ENCODE data around the gene ZMYND19. TPM values are rescaled to one million over a fixed set of nuclear protein-coding genes. Genes with fewer than 3 reads are reported as not detected.

The ZMYND19 gene
- total and polyA plus RNA-seq, 2 donors (not counting 3 experiments of a cell fraction or from before 2014, with no cell fraction given), result 22.8 to 32.6 TPM

GRCh38 chr9:137552022-137552768, 38.1 kb downstream of the ZMYND19 start:
- ChIA-PET POLR2A (interaction anchor here (1.0 kb wide), 1 partner anchor 39 kb away, joined by 6 read pairs; no protein-coding TSS in a partner anchor), CTCF (interaction anchor here (0.6 to 1.4 kb wide), 6 partner anchors 10 to 265 kb away, joined by 3 to 6 read pairs (median 5); partner anchors contain the start of gene NRARP)
- Histone ChIP-seq H3K4me3 (replicated peaks in 1 of 3; ENCODE audit: insufficient read depth in 1 of 3, low read depth in 1 of 3, low read length in 3 of 3) (peak overlapping the region; percentile 45 to 67 (median 62)), H3K4me2 (ENCODE audit: insufficient read depth, low read length) (peak overlapping the region; percentile 94), H4K20me1 (replicated peaks; ENCODE audit: control insufficient read depth, extremely low read depth, insufficient read depth, low read length) (no peaks in the 10 kb centered on the region), H3K27ac (ENCODE audit: insufficient read depth, low read depth, low read length) (peak overlapping the region; percentile 40), H3K79me2 (ENCODE audit: control insufficient read depth, insufficient read depth, low read length) (peaks cover 5% of the 10 kb centered on the region), H3K36me3 (ENCODE audit: control insufficient read depth in 2 of 2, extremely low read depth in 1 of 2, insufficient read depth in 2 of 2, low read length in 2 of 2) (peaks cover 6 to 14% of the 10 kb centered on the region in 2 experiments), H3K9ac (replicated peaks; ENCODE audit: extremely low read depth, insufficient read depth, low read length) (peak overlapping the region; percentile 82), H3K9me3 (replicated peaks; ENCODE audit: control insufficient read depth, insufficient read depth, low read length) (no peaks in the 10 kb centered on the region), H2AFZ (ENCODE audit: low read depth, low read length) (peak overlapping the region; percentile 65), H3K9me1 (replicated peaks; ENCODE audit: control insufficient read depth, extremely low read depth, insufficient read depth, low read length) (no peaks in the 10 kb centered on the region), H3K27me3 (ENCODE audit: control insufficient read depth in 2 of 2, insufficient read depth in 2 of 2, low read length in 2 of 2) (no peaks in the 10 kb centered on the region), H3K4me1 (ENCODE audit: control insufficient read depth, extremely low read depth, insufficient read depth, low read length) (peaks cover 9% of the 10 kb centered on the region)
- DNase-seq (ENCODE audit: low read depth, low spot score), result no peak
- FAIRE-seq, result peak; percentile 82
- intact Hi-C loops (cut with micrococcal nuclease) (no loop called here), dilution Hi-C loops (cut with MboI; ENCODE audit: extremely low pct_ligation_motif_present, low sequenced_read_pairs) (no loop called here)
- BruUV-seq (replicated peaks), result TSS peak; percentile 97
- no peak for TF ChIP-seq EZH2 (IDR thresholded peaks at IDR 0.05; ENCODE audit: borderline replicate concordance, low read depth, low read length, severe bottlenecking)

GRCh38 chr9:137551264-137552021, 38.9 kb downstream of the ZMYND19 start, which contains the start of gene MRPL41:
MRPL41 (plus strand) TSS chr9:137551879; CDS start chr9:137552082, 203 bp downstream.
- H4K20me1 ChIP-seq (replicated peaks; ENCODE audit: control insufficient read depth, extremely low read depth, insufficient read depth, low read length), result no peaks in the 10 kb centered on the region
- DNase-seq (ENCODE audit: low read depth, low spot score), result peak; percentile 82
- dilution Hi-C loops (cut with MboI; ENCODE audit: extremely low pct_ligation_motif_present, low sequenced_read_pairs) (no loop called here), intact Hi-C loops (cut with micrococcal nuclease) (loop anchor here (1.0 to 2.0 kb wide), 2 partner anchors 39 to 67 kb away; partner anchors contain the start of genes EHMT1 and ZMYND19)
- H3K9me3 ChIP-seq (replicated peaks; ENCODE audit: control insufficient read depth, insufficient read depth, low read length), result no peaks in the 10 kb centered on the region
- peak within 1 kb of the TSS; percentile 76 for H2AFZ ChIP-seq (ENCODE audit: low read depth, low read length)
- H3K9me1 ChIP-seq (replicated peaks; ENCODE audit: control insufficient read depth, extremely low read depth, insufficient read depth, low read length), result no peaks in the 10 kb centered on the region
- FAIRE-seq, result peak; percentile 81
- H3K4me2 ChIP-seq (ENCODE audit: insufficient read depth, low read length), result peak within 1 kb of the TSS; percentile 94
- no peak for TF ChIP-seq MYC (IDR thresholded peaks at IDR 0.05; ENCODE audit: low read depth, low read length)
- TF ChIP-seq GATA2 (IDR thresholded peaks at IDR 0.05; ENCODE audit: insufficient read depth, insufficient read length, low read depth, low read length), result no peak
- TF ChIP-seq POLR2AphosphoS5 (IDR thresholded peaks at IDR 0.05; ENCODE audit: insufficient read depth, low read depth, low read length), result peak; percentile 94
- no peak for TF ChIP-seq FOS (IDR thresholded peaks at IDR 0.05; ENCODE audit: borderline replicate concordance, insufficient read depth, low read length)
- no peak for TF ChIP-seq JUN (IDR thresholded peaks at IDR 0.05; ENCODE audit: borderline replicate concordance, insufficient read depth, insufficient read length, low read depth)
- TF ChIP-seq POLR2A (IDR thresholded peaks at IDR 0.05; ENCODE audit: low read depth, low read length), result peak; percentile 81
- TF ChIP-seq, protein P1, sequence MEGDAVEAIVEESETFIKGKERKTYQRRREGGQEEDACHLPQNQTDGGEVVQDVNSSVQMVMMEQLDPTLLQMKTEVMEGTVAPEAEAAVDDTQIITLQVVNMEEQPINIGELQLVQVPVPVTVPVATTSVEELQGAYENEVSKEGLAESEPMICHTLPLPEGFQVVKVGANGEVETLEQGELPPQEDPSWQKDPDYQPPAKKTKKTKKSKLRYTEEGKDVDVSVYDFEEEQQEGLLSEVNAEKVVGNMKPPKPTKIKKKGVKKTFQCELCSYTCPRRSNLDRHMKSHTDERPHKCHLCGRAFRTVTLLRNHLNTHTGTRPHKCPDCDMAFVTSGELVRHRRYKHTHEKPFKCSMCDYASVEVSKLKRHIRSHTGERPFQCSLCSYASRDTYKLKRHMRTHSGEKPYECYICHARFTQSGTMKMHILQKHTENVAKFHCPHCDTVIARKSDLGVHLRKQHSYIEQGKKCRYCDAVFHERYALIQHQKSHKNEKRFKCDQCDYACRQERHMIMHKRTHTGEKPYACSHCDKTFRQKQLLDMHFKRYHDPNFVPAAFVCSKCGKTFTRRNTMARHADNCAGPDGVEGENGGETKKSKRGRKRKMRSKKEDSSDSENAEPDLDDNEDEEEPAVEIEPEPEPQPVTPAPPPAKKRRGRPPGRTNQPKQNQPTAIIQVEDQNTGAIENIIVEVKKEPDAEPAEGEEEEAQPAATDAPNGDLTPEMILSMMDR (IDR thresholded peaks at IDR 0.05; ENCODE audit: extremely low read depth in 1 of 2, insufficient read depth in 1 of 2, low read depth in 1 of 2, low read length in 2 of 2), result peak; percentile 48 to 73
- TF ChIP-seq, protein P2, sequence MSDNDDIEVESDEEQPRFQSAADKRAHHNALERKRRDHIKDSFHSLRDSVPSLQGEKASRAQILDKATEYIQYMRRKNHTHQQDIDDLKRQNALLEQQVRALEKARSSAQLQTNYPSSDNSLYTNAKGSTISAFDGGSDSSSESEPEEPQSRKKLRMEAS (IDR thresholded peaks at IDR 0.05; ENCODE audit: insufficient read depth, insufficient read length), result no peak
- peaks cover 9% of the 10 kb centered on the region for H3K4me1 ChIP-seq (ENCODE audit: control insufficient read depth, extremely low read depth, insufficient read depth, low read length)
- ChIA-PET POLR2A (interaction anchor here (1.0 kb wide), 1 partner anchor 39 kb away, joined by 6 read pairs; no protein-coding TSS in a partner anchor), CTCF (interaction anchor here (0.6 to 1.4 kb wide), 6 partner anchors 9 to 264 kb away, joined by 3 to 6 read pairs (median 5); partner anchors contain the start of gene NRARP)
- BruUV-seq (replicated peaks), result no TSS peak
- H3K9ac ChIP-seq (replicated peaks; ENCODE audit: extremely low read depth, insufficient read depth, low read length), result peak within 1 kb of the TSS; percentile 82
- peak within 1 kb of the TSS; percentile 49 for H3K27ac ChIP-seq (ENCODE audit: insufficient read depth, low read depth, low read length)
- H3K4me3 ChIP-seq (replicated peaks in 1 of 3; ENCODE audit: insufficient read depth in 1 of 3, low read depth in 1 of 3, low read length in 3 of 3), result peak within 1 kb of the TSS; percentile 61 to 67 (median 62)
- peaks cover 5% of the 10 kb centered on the region for H3K79me2 ChIP-seq (ENCODE audit: control insufficient read depth, insufficient read depth, low read length)
- H3K27me3 ChIP-seq (ENCODE audit: control insufficient read depth in 2 of 2, insufficient read depth in 2 of 2, low read length in 2 of 2), result no peaks in the 10 kb centered on the region
- H3K36me3 ChIP-seq (ENCODE audit: control insufficient read depth in 2 of 2, extremely low read depth in 1 of 2, insufficient read depth in 2 of 2, low read length in 2 of 2), result peaks cover 2 to 11% of the 10 kb centered on the region in 2 experiments
